GM21529 (cell line): ENCODE data around the gene LCA5.
"Not testable (repeated sequence)": the region's sequence is repeated elsewhere in the genome, so short reads cannot be mapped to it uniquely, and the experiment has no call there.

ENCODE experiments used
- ATAC-seq: cut with Tn5 transposase; IDR thresholded peaks from one replicate; pipeline ENCODE4 v1.9.1; 2021; ENCODE audit not compliant: unreplicated experiment

The LCA5 gene

GRCh38 chr6:79538106-79538971 is 1.1 kb upstream of the LCA5 start:
- ATAC-seq: no peak

DNA sequence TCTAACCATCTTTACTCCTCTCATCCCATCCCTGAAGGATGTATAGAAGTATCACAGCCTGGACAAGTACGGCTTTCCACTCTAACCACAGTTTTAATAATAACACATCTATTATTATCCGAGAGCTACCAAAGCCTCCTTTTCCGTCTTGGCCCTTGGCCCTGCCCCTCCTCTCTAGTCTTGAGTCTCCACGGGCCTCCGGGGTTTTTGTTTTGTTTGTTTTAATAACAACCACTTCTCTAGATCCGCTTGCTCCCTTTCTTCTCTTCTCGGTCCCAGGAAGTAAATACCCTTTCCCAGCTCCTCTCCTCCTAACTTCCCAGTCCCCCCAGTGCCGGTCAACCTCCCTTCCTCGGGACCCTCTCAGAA is 661 bp downstream of the LCA5 start:
- no peak for ATAC-seq

DNA sequence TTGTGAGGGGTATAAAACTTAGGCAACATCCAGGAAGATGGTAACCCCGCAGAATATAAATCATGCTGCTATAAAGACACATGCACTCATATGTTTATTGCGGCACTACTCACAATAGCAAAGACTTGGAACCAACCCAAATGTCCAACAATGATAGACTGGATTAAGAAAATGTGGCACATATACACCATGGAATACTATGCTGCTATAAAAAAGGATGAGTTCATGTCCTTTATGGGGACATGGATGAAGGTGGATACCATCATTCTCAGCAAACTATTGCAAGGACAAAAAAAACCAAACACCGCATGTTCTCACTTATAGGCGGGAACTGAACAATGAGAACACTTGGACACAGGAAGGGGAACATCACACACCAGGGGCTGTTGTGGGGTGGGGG is 7.7 kb downstream of the LCA5 start:
- ATAC-seq: not testable (repeated sequence)

DNA sequence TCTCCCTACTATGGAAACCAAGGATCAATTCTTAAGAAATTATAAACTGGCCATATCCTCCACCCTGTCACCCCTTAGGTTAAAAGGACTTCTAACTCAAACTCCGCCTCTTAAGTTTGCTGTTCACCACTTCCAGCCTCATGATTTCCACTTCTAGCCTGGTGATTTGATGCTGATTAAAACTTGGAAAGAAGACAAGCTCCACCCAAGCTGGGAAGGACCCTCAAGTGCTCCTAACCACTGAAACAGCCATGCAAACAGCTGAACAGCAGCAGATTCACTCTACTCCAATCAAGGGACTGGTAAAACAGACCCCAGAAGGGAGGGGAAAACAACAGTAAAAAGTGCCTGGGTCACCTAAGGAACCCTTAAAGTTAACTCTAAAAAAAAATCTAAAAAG is 10.3 kb downstream of the LCA5 start:
- ATAC-seq: no peak

DNA sequence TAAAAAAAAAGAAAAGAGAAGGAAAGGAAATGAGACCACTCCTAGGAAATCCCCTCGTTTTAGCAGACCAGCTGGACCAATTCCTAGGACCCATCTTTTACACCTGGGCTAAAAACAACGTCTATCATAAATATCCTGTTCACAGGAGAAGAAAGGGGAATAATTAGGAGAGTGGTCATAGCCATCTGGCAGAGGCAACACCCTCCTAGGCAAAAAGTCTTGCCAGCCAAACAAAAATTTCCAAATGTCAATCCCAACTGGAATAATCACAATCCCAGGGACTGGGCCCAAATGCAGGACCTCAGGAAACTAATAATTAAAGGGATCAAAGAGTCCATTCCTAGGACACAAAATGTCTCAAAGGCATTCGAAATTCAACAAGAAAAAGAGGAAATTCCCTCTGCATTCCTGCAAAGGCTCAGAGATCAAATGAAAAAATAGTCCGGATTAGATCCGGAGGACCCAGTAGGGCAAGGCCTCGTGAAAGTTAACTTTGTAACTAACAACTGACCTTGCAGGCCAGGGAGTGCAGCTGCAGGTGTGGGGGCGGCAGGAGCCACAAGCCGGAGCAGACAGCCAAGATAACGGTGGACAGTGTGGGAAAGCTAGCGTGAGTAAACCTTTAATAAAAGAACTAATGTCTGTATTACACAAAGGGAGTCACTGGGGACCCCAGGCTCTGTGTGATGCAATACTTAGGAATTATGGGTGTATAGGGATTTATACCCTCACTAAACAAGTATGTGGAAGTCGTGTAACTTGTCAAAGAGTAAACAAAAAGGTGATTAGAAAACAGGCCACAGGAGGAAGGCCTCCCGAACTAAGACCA is 11.7 kb downstream of the LCA5 start:
- ATAC-seq: no peak

GRCh38 chr6:79524065-79524464 is 13.2 kb downstream of the LCA5 start:
- no peak for ATAC-seq

DNA sequence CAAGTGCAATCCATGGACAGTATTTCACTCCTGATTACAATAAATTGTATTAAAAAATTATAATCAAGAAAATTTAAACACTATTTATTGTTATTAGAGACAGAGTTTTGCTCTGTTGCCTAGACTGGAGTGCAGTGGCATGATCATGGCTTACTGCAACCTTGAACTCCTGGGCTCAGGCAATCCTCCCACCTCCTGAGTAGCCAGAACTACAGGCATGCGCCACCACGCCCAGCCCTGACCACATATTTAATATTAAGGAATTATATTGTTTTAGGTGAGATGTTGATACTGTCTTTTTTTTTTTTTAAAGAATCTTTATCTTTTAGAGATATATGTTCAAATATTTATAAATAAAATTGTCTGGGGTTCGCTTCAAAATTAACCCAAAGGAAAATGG is 14.6 kb downstream of the LCA5 start:
- no peak for ATAC-seq

- ATAC-seq: no peak
Measured at GRCh38 chr6:79520534-79520933, 16.7 kb downstream of the LCA5 start.

DNA sequence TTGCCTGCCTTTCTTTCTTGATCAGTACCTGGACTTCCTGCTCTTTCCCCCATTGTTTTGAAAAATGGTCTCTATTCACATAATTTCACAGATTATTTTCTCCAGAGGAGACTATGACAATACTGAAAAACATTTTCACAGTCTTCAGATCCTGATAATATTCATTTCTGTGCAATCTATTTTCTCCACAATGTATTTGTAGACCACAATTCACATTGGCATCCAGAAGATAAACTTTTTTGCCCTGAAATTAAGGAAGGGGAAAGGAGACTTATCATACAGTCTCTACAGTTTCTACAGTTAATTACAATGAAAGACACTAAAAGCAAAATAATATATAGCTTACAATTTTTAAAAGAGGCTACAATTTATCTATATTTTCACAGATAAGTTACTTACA is 18.4 kb downstream of the LCA5 start:
- no peak for ATAC-seq

GRCh38 chr6:79515436-79515835 is 21.8 kb downstream of the LCA5 start:
- no peak for ATAC-seq

GRCh38 chr6:79513111-79513510 is 24.1 kb downstream of the LCA5 start:
- no peak for ATAC-seq

DNA sequence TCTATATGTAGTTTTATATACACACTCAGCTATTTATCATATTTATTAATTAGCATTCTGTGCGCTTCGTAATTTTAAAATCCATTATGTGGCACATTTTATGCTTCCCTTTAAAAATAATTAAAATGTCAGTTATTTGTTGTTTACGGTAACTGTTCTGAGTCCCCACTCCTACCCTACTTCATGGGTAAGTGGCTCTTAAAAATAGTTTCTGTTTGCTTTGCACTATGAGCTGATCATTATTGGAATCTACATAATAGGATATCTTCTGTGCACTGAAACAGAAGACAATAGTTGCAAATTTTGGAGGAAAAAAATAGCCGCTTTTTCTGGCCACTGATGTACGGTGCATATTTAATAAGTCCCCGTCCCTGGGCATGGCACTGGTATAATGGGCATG is 25.2 kb downstream of the LCA5 start:
- ATAC-seq: no peak

DNA sequence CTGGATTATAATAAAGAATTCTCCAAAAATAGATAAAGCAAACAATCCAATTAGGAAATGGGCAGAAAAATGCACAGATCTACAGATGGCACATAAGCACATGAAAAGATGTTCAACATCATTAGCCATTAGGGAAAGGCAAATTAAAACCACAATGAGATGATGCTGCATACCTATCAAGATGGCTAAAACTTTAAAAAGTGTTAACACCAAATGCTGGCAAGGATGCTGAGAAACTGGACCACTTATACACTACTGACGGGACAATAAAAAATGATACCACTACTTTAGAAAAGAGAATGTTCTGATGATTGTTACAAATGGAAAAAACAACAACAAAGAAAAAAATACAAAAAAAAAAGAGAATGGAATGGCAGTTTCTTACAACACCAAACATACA is 26.5 kb downstream of the LCA5 start:
- ATAC-seq: no peak

DNA sequence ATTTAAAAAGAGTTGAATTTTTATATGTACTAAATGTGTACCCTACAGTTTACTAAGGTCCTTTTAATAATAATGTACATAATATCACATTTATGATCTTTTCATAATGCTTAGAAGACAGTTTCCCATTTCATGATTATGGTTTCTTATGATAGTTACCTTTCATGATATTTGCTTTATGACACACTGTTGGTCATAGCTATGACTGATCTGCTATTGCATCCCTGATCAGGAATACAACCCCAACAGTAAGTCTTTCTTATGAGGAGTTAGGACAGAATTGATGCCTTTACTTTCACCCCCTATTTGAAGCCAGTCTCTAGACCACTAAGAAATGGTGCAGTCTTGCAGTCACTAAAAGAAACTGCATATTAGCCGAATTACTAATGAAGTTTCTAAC is 31.0 kb downstream of the LCA5 start:
- no peak for ATAC-seq

DNA sequence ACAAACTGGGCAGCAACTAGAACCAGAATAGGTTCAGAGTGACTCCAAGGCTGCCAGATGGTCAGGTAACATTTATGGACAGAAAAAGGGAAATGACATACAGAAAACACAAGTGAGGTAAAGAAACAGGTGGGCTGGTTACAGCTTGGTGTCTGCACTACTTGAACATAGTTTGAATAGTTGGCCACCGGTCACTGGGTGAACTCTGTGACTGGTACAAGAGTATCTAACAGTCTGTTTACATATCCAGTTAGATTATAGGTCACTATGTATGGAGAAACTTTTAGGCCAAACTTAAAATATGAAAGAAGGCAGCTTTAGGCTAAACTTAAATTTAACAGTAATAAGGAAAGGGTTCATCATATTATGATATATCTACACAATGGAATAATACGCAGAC is 32.9 kb downstream of the LCA5 start:
- ATAC-seq: no peak

GRCh38 chr6:79498842-79499241 is 38.4 kb downstream of the LCA5 start:
- ATAC-seq: no peak

- ATAC-seq: no peak
Measured at GRCh38 chr6:79495246-79495645, 42.0 kb downstream of the LCA5 start.

DNA sequence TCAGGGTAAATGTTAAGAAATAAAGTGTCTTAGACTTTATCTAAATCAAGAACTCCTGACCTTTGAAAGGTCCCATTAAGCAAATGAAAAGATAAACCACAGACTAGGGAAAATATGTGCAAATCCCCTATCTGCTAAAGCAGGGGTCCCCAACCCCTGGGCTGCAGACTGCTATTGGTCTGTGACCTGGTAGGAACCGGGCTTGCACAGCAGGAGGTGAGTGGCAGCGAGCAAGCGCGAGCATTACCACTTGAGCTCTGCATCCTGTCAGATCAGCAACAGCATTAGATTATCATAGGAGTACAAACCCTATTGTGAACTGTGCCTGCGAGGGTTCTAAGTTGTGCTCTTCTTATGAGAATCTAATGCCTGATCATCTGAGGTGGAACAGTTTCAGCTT is 42.4 kb downstream of the LCA5 start:
- no peak for ATAC-seq

GRCh38 chr6:79470728-79471127 is 66.5 kb downstream of the LCA5 start:
- no peak for ATAC-seq

GRCh38 chr6:79469376-79470246 is 67.6 kb downstream of the LCA5 start:
- no peak for ATAC-seq

DNA sequence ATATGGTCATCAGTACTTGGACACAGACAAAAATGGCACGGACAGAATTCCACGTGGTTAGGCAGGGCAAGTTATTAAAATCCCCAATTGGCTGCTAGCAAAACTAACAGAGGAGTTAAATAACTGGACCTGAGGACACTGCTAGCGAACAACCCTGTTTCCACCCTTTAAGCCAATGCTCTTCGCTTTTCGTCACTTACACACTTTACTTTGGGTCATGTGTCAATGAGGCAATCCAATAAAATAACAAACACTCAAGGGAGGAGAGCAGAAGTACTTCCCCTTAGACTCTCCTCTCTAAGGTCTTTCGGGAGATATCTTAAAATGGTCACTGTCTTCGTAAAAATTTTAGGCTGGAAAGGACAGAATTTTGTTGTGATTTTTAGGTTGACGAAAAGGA is 68.6 kb downstream of the LCA5 start:
- ATAC-seq: no peak
